GM13976 (cell line): ENCODE results near the gene TMX1.
"Not testable (repeated sequence)": the region's sequence is repeated elsewhere in the genome, so short reads cannot be mapped to it uniquely, and the experiment has no call there.

Experiments used
- DNase-seq: peaks from one replicate; pipeline ENCODE4 v3.0.0; 2012; ENCODE audit warnings: low spot score
- CTCF ChIP-seq: IDR thresholded peaks from 2 replicates; pipeline ENCODE4 v1.5.1; 2012; ENCODE audit warnings: borderline replicate concordance, mild to moderate bottlenecking; ENCODE audit not compliant: insufficient read depth; ENCODE audit errors: extremely low read depth, missing control alignments, control extremely low read depth
- in situ Hi-C: fragments of 300-500 bp; cut with MboI; formaldehyde crosslinking; loops from one replicate; pipeline ENCODE4 v1.12.0; 2022; ENCODE audit warnings: low sequenced_read_pairs, mixed read lengths, inconsistent platforms; ENCODE audit not compliant: unreplicated experiment

Gene TMX1

DNA sequence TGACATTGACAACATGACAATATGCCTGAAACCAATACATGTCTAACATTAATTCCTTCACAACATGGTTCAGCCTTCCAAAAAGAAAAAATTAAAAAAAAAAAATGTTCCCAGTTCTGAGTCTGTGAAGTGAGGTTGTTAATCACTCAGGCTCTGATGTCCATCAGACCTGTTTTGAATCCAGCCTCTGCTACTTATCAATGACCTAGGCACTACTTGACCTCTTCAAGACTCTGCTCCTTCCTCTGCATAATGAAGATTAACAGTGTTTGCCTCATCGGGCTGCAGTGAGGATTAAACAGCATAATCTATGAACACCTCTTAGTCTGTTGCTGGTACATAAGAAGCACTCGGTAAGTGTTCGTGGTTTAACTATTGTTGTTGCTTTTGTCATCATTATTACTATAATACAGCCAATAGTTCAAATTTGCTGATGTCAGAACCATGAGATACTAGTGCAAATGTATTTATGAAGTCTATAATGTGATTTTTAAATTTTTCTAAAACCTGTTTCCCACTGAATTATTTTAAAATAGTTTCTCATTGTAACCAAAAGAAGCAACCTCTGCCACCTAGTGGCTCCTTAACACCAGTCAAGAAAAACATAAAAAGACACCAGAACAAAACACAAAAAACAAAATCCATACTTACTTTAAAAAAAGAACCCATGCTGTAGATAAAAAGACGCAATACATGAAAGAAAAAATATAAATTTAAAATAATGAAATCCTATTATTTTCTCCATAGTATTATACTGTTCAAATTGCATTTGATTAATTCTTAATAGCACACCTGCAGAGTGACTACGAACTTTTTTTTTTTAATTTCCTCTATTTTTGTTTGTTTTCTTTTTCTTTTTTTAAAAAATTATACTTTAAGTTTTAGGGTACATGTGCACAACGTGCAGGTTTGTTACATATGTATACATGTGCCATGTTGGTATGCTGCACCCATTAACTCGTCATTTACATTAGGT lies 20.3 kb upstream of the TMX1 start:
- no peak for DNase-seq
- peak; percentile 39 for TF ChIP-seq CTCF
- in situ Hi-C loops: loop anchor here (10.0 kb wide), 1 partner anchor 65 kb away; no protein-coding TSS in a partner anchor

- in situ Hi-C loops: loop anchor here (10.0 kb wide), 1 partner anchor 69 kb away; no protein-coding TSS in a partner anchor
Observed at GRCh38 chr14:51223463-51223862, 16.6 kb upstream of the TMX1 start.

DNA sequence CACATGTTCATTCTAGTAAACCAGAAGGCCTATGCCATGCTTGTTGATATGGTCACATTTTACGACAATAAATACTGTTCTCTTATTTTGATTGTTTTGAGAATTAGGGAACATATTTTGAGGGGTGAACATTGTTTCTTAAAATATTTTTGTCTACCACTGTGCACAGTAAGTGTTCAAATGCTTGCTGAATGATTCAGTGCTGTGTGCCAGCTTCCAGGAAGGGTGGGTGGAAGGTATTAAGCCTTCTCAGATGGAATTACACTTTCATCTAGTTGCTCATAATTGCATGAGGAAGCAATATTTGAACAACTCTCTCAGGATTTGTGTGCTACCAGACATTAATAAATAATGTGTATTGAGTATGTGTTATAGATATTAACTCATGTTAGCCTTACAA lies 15.5 kb upstream of the TMX1 start:
- DNase-seq: no peak
- in situ Hi-C loops: loop anchor here (10.0 kb wide), 1 partner anchor 70 kb away; no protein-coding TSS in a partner anchor
- no peak for TF ChIP-seq CTCF

More at GRCh38 chr14:51223463-51223862, 16.6 kb upstream of the TMX1 start:
- DNase-seq: not testable (repeated sequence)

- in situ Hi-C loops: loop anchor here (10.0 kb wide), 1 partner anchor 71 kb away; no protein-coding TSS in a partner anchor
- DNase-seq: no peak
- TF ChIP-seq CTCF: no peak
Observed at GRCh38 chr14:51225751-51226150, 14.3 kb upstream of the TMX1 start.

DNA sequence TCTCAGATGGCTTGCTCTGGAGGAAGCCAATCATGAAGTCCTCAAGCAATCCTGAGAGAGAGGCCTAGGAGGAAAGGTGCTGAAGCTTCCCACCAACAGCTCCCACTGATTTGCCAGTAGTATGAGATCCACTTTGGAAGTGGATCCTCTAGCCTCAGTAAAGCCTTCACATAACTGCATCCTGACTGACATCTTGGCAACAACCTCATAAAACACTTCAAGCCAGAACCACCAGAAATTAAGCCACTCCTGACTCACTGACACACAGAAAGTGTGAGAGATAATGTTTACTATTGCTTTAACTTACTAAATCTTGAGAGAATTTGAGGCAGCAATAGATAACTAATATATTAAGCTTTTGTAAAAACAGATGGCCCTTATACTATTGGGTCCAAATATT lies 11.7 kb upstream of the TMX1 start:
- in situ Hi-C loops: loop anchor here (10.0 kb wide), 1 partner anchor 74 kb away; no protein-coding TSS in a partner anchor
- DNase-seq: no peak
- TF ChIP-seq CTCF: no peak

- in situ Hi-C loops: loop anchor here (10.0 kb wide), 1 partner anchor 74 kb away; no protein-coding TSS in a partner anchor
- no peak for DNase-seq
- TF ChIP-seq CTCF: no peak
Observed at GRCh38 chr14:51228890-51229289, 11.2 kb upstream of the TMX1 start.

DNA sequence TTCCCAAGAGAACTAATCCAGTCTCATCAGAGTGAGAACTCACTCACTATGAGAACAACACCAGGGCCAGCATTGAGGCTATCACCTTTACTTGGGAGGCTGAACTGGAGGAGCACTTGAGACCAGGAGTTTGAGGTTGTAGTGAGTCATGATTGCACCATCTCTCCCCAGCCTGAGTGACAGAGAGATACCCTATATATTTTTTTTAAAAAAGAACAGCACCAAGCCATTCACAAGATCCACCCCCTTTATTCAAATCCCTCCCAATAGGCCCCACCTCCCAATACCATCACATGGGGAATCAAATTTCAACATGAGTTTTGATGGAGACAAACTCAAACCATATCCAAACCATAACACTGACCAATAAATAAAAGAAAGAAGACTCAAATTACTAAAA lies 3.7 kb upstream of the TMX1 start:
- in situ Hi-C loops: no loop called here
- TF ChIP-seq CTCF: no peak
- DNase-seq: no peak
